ENCODE results near the gene ITGAL.

- no peak for TF ChIP-seq CTCF (optimal IDR thresholded peaks at IDR 0.05 in 1 of 3, IDR thresholded peaks at IDR 0.05 in 1 of 3, conservative IDR thresholded peaks at IDR 0.05 in 1 of 3; ENCODE audit: extremely low read depth in 1 of 3, insufficient read depth in 2 of 3, low read length in 3 of 3)
- TF ChIP-seq EZH2 (IDR thresholded peaks at IDR 0.05; ENCODE audit: low read length), result no peak
Measured at GRCh38 chr16:30478766-30479478, 6.4 kb downstream of the ITGAL start.

Measured in keratinocyte (primary cell).